ENCODE results near the gene TMEM132A. TPM values are rescaled to one million over a fixed set of nuclear protein-coding genes. Genes with fewer than 3 reads are reported as not detected.
A peak's percentile ranks its signal among the peaks of the same experiment; 100 is the strongest.

Gene TMEM132A
- polyA plus RNA-seq, 1 of the 3 experiments (the other 2 are of a cell fraction): 66.9 TPM

DNA sequence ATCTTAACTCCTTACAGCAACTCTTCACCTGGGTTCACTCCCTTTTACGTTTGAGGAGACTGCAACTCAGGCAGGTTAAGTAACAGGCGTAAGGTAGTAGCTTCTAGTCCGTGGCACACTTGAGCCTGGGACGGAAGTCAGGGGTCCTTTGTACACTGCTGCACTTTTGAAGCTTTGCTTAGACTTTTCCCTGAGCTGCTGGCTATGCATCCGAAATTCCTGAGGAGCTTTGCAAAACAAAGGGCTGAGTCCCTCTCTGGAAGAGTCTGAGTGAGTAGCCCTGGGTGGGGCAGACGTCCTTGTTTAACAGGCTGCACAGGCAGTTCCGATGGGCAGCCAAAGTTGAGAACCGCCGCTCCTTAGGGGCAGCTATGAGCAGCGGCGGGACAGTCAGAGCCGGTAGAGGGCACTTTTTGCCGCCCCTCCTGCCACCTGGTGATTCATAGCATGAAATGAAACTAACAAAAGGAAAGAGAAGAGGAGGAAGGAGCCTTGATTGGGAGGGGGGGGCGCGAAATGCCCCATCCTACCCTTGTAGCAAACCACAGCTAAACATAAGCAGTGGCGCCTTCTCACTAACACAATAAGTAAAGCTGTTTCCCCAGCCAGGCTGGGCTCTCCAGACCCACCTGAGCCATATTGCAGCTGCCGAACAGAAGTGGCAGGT is 8.9 kb upstream of the TMEM132A start (continued):
- TF ChIP-seq SIN3A (IDR thresholded peaks at IDR 0.05; ENCODE audit: borderline replicate concordance, low read depth, low read length): no peak
- no peak for TF ChIP-seq TCF12 (IDR thresholded peaks at IDR 0.05)
- no peak for TF ChIP-seq RFX5 (IDR thresholded peaks at IDR 0.05; ENCODE audit: low read length)
- TF ChIP-seq USF2 (IDR thresholded peaks at IDR 0.05; ENCODE audit: borderline replicate concordance, low read depth, low read length): no peak
- TF ChIP-seq ZBTB33 (IDR thresholded peaks at IDR 0.05; ENCODE audit: borderline replicate concordance, low read depth): no peak
- TF ChIP-seq, protein P1, sequence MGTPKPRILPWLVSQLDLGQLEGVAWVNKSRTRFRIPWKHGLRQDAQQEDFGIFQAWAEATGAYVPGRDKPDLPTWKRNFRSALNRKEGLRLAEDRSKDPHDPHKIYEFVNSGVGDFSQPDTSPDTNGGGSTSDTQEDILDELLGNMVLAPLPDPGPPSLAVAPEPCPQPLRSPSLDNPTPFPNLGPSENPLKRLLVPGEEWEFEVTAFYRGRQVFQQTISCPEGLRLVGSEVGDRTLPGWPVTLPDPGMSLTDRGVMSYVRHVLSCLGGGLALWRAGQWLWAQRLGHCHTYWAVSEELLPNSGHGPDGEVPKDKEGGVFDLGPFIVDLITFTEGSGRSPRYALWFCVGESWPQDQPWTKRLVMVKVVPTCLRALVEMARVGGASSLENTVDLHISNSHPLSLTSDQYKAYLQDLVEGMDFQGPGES (IDR thresholded peaks at IDR 0.05; ENCODE audit: low read depth, low read length): no peak
- TF ChIP-seq FOXM1 (IDR thresholded peaks at IDR 0.05; ENCODE audit: low read depth): no peak
- peak; percentile 48 for TF ChIP-seq CTCF (IDR thresholded peaks at IDR 0.05)
- TF ChIP-seq GABPA (IDR thresholded peaks at IDR 0.05; ENCODE audit: low read depth): no peak
- TF ChIP-seq RAD21 (IDR thresholded peaks at IDR 0.05; ENCODE audit: low read length): peak; percentile 47
- TF ChIP-seq EP300 (IDR thresholded peaks at IDR 0.05; ENCODE audit: borderline replicate concordance in 1 of 2, low read depth in 1 of 2, low read length in 1 of 2): no peak
- TF ChIP-seq, protein P2, sequence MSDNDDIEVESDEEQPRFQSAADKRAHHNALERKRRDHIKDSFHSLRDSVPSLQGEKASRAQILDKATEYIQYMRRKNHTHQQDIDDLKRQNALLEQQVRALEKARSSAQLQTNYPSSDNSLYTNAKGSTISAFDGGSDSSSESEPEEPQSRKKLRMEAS (IDR thresholded peaks at IDR 0.05; ENCODE audit: low read depth): 0 out of 2 replicates have a peak, but pooled peaks have one; percentile 8
- TF ChIP-seq POLR2AphosphoS5 (IDR thresholded peaks at IDR 0.05; ENCODE audit: low read depth, low read length): no peak
